OCI-LY7 (cell line): Measurements from ENCODE around the gene GABRB3. TPM values are rescaled to one million over a fixed set of nuclear protein-coding genes. Genes with fewer than 3 reads are reported as not detected.

ENCODE experiments used
- BruUV-seq: library from RNA; stranded (reverse); fragments of 400-500 nt; replicated peaks from 2 replicates; lab custom pipeline; 2021; lab: Mats Ljungman, UMichigan
- CTCF ChIA-PET: fragments of 300-600 bp; sonication (Branson Sonifier 250); formaldehyde crosslinking; loops from one replicate; lab custom pipeline; 2022; ENCODE audit warnings: antibody characterized with exemption; ENCODE audit not compliant: unreplicated experiment; lab: Charles Lee
- POLR2A ChIA-PET: fragments of 300-600 bp; sonication (Branson Sonifier 250); formaldehyde crosslinking; loops from one replicate; lab custom pipeline; 2022; ENCODE audit warnings: antibody characterized with exemption; lab: Charles Lee
- DNase-seq: peaks from one replicate; pipeline ENCODE4 v3.0.0-alpha.2; 2015; ENCODE audit warnings: low spot score
- H2AFZ ChIP-seq: fragments of 200-600 bp; sonication (generic), shearing (Covaris generic); 2 replicates; pipeline ENCODE4 v1.6.1; 2014; ENCODE audit warnings: mild to moderate bottlenecking, antibody characterized with exemption, low read length, moderate library complexity
- H3K27ac ChIP-seq: fragments of 200-600 bp; sonication (generic); 2 replicates; pipeline ENCODE4 v1.5.1; 2014; ENCODE audit warnings: mixed run types, low read depth, mild to moderate bottlenecking, moderate library complexity, low read length, inconsistent platforms; ENCODE audit not compliant: poor library complexity, severe bottlenecking
- H3K36me3 ChIP-seq: fragments of 200-600 bp; sonication (generic); 2 replicates; pipeline ENCODE4 v1.6.1; 2014; ENCODE audit warnings: mild to moderate bottlenecking, antibody characterized with exemption, low read length, moderate library complexity, mixed read lengths; ENCODE audit not compliant: insufficient read depth
- H3K4me1 ChIP-seq: fragments of 200-600 bp; sonication (generic); 2 replicates; pipeline ENCODE4 v1.5.1; 2014; ENCODE audit warnings: mild to moderate bottlenecking, low read length; ENCODE audit not compliant: insufficient read depth, poor library complexity, severe bottlenecking
- H3K4me2 ChIP-seq: fragments of 200-600 bp; sonication (generic); 2 replicates; pipeline ENCODE4 v1.6.1; 2014; ENCODE audit warnings: mild to moderate bottlenecking, low read length
- H3K4me3 ChIP-seq: fragments of 200-600 bp; sonication (generic); 2 replicates; pipeline ENCODE4 v1.5.1; 2014; ENCODE audit warnings: mild to moderate bottlenecking, low read depth, low read length; ENCODE audit not compliant: poor library complexity, severe bottlenecking
- H3K79me2 ChIP-seq: fragments of 200-600 bp; sonication (generic); 2 replicates; pipeline ENCODE4 v1.6.1; 2016; ENCODE audit warnings: low read depth, mild to moderate bottlenecking, low read length, moderate library complexity, mixed read lengths; ENCODE audit not compliant: insufficient read depth
- H3K9me2 ChIP-seq: fragments of 200-600 bp; sonication (generic); 2 replicates; pipeline ENCODE4 v1.6.1; 2016; ENCODE audit warnings: mild to moderate bottlenecking, low read length, mixed read lengths; ENCODE audit not compliant: insufficient read depth
- H3K9me3 ChIP-seq: fragments of 200-600 bp; sonication (generic); 2 replicates; pipeline ENCODE4 v1.6.1; 2014; ENCODE audit warnings: mild to moderate bottlenecking, mixed run types, low read length, mixed read lengths
- H4K20me1 ChIP-seq: fragments of 200-600 bp; sonication (generic); 2 replicates; pipeline ENCODE4 v1.6.1; 2014; ENCODE audit warnings: mild to moderate bottlenecking, antibody characterized with exemption, low read length, moderate library complexity, mixed read lengths; ENCODE audit not compliant: insufficient read depth
- EZH2phosphoT487 ChIP-seq: fragments of 200-600 bp; sonication (generic); IDR thresholded peaks from 2 replicates; pipeline ENCODE4 v1.6.1; 2018; ENCODE audit warnings: low read depth, borderline replicate concordance, mild to moderate bottlenecking, mixed run types, antibody characterized with exemption, low read length, moderate library complexity, mixed read lengths
- intact Hi-C: fragments of 100-400 bp; cut with micrococcal nuclease; formaldehyde crosslinking; loops from one replicate; pipeline ENCODE4 v1.10.0; 2022; ENCODE audit not compliant: unreplicated experiment
- total RNA-seq, 2 experiments: library from RNA; depleted of rRNA in 1 of 2; stranded (reverse); fragments of >200 nt in 1 of 2; shearing (Covaris generic) in 1 of 2; gene quantifications; 2 replicates each; pipeline ENCODE4 v1.2.3, GENCODE V29; 2014 to 2022
- TF ChIP-seq, protein P1 (sequence below): fragments of 200-600 bp; sonication (generic); conservative IDR thresholded peaks from 2 replicates; pipeline ENCODE4 v1.5.1; 2014; ENCODE audit warnings: mild to moderate bottlenecking, antibody characterized with exemption, low read length, moderate library complexity, mixed read lengths

GABRB3 gene
- total RNA-seq, 2 experiments from 2014 or later: 2.8 to 6.5 TPM

GRCh38 chr15:26679927-26680326 is 92.9 kb downstream of the GABRB3 start:
- TF ChIP-seq, protein P1, sequence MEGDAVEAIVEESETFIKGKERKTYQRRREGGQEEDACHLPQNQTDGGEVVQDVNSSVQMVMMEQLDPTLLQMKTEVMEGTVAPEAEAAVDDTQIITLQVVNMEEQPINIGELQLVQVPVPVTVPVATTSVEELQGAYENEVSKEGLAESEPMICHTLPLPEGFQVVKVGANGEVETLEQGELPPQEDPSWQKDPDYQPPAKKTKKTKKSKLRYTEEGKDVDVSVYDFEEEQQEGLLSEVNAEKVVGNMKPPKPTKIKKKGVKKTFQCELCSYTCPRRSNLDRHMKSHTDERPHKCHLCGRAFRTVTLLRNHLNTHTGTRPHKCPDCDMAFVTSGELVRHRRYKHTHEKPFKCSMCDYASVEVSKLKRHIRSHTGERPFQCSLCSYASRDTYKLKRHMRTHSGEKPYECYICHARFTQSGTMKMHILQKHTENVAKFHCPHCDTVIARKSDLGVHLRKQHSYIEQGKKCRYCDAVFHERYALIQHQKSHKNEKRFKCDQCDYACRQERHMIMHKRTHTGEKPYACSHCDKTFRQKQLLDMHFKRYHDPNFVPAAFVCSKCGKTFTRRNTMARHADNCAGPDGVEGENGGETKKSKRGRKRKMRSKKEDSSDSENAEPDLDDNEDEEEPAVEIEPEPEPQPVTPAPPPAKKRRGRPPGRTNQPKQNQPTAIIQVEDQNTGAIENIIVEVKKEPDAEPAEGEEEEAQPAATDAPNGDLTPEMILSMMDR: no peak

DNA sequence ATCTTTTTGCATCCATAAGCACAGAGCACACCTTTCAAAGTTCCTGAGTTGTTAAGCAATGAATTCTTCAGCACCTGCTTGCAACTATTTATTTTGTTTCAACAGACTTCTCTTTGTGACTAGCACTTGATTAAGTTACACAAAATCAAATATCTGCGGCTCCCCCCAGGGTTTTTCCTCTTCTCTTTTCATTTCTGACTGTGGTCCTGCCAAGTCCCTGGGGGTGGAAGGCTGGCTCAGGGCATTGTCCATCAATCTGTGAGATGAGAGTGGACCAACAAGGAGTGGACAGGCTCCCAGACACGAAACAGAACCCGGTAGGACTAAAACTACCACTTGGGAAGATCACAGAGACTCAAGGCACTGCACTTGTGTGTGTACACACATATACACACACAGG is 96.8 kb downstream of the GABRB3 start:
- Histone ChIP-seq H3K79me2 (no peaks in the 10 kb centered on the region), H3K4me1 (no peaks in the 10 kb centered on the region), H3K4me3 (no peak overlapping the region), H4K20me1 (no peaks in the 10 kb centered on the region), H3K4me2 (no peak overlapping the region), H3K9me2 (no peaks in the 10 kb centered on the region), H2AFZ (no peak overlapping the region), H3K9me3 (no peaks in the 10 kb centered on the region), H3K27ac (no peak overlapping the region), H3K36me3 (no peaks in the 10 kb centered on the region)
- POLR2A ChIA-PET: no interaction called here
- intact Hi-C loops: no loop called here
- no TSS peak for BruUV-seq
- CTCF ChIA-PET: no interaction called here
- TF ChIP-seq, protein P1: no peak
- TF ChIP-seq EZH2phosphoT487: no peak
- no peak for DNase-seq

More at GRCh38 chr15:26679927-26680326, 92.9 kb downstream of the GABRB3 start:
- Histone ChIP-seq H3K9me3 (no peaks in the 10 kb centered on the region), H3K9me2 (no peaks in the 10 kb centered on the region), H3K4me2 (no peak overlapping the region), H3K27ac (no peak overlapping the region), H3K4me1 (no peaks in the 10 kb centered on the region), H3K79me2 (no peaks in the 10 kb centered on the region), H2AFZ (no peak overlapping the region), H4K20me1 (no peaks in the 10 kb centered on the region), H3K4me3 (no peak overlapping the region), H3K36me3 (no peaks in the 10 kb centered on the region)
- BruUV-seq: no TSS peak
- CTCF ChIA-PET: no interaction called here
- no peak for DNase-seq
- intact Hi-C loops: no loop called here
- POLR2A ChIA-PET: no interaction called here

DNA sequence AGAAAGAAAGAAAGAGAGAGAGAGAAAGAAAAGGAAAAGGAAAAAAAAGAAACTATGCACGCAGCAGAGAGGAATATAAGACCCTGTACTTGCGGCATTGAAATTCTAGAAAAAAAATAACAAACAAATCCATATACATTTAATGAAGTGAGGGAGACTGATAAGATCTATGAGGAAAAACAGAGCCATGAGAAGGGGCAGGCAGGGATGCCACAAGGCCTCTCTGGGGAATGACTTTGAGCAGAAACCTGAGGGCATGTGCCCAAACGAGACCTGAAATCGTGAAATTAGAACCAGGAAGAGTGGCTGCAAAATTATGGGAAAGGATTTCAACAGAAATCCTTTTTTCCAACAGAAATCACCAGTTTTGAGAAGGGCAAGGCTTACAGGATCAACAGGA is 98.4 kb downstream of the GABRB3 start:
- ChIA-PET POLR2A (interaction anchor here (1.3 kb wide), 1 partner anchor 14 kb away, joined by 5 read pairs; no protein-coding TSS in a partner anchor), CTCF (no interaction called here)
- H3K27ac ChIP-seq: no peak overlapping the region
- no peaks in the 10 kb centered on the region for H3K4me1 ChIP-seq
- H4K20me1 ChIP-seq: no peaks in the 10 kb centered on the region
- H3K36me3 ChIP-seq: no peaks in the 10 kb centered on the region
- H2AFZ ChIP-seq: no peak overlapping the region
- H3K79me2 ChIP-seq: no peaks in the 10 kb centered on the region
- TF ChIP-seq, protein P1: no peak
- TF ChIP-seq EZH2phosphoT487: no peak
- H3K4me3 ChIP-seq: no peak overlapping the region
- intact Hi-C loops: no loop called here
- H3K9me3 ChIP-seq: no peaks in the 10 kb centered on the region
- H3K9me2 ChIP-seq: no peaks in the 10 kb centered on the region
- BruUV-seq: no TSS peak
- H3K4me2 ChIP-seq: no peak overlapping the region
- no peak for DNase-seq
